HCT116 (cell line): ENCODE data around the gene MAPK8IP3. TPM values are rescaled to one million over a fixed set of nuclear protein-coding genes. Genes with fewer than 3 reads are reported as not detected.

Experiments used
- ATAC-seq: fragments of 200-7000 bp; cut with Tn5 transposase; 2 replicates; pipeline ENCODE4 v1.9.1; 2020; ENCODE audit warnings: mild to moderate bottlenecking, moderate library complexity
- BruUV-seq: library from RNA; stranded (reverse); fragments of 400-500 nt; replicated peaks from 2 replicates; lab custom pipeline; 2021; lab: Mats Ljungman, UMichigan
- CTCF ChIA-PET: fragments of 300-600 bp; sonication (Branson Sonifier 250); formaldehyde crosslinking; loops from one replicate; lab custom pipeline; 2021; ENCODE audit warnings: antibody characterized with exemption; lab: Charles Lee
- POLR2A ChIA-PET: fragments of 300-600, 350-600 bp; sonication (Branson Sonifier 250); formaldehyde crosslinking; loops from one replicate; lab custom pipeline; 2021; ENCODE audit warnings: antibody characterized with exemption; lab: Charles Lee
- RAD21 ChIA-PET, 2 experiments: fragments of 300-600 bp; sonication (Branson Sonifier 250); formaldehyde crosslinking; loops; one replicate each; lab custom pipeline; 2023; ENCODE audit warnings: low total read pairs in 2 of 2; ENCODE audit not compliant: uncharacterized antibody in 2 of 2, unreplicated experiment in 2 of 2, low non-redundant PET in 1 of 2; lab: Charles Lee
- DNase-seq: peaks from one replicate; pipeline ENCODE4 v3.0.0-alpha.2; 2010; ENCODE audit warnings: low read depth, low spot score
- H2AFZ ChIP-seq: fragments of 200-600 bp; shearing (Covaris generic), sonication (generic); 2 replicates; pipeline ENCODE4 v1.6.1; 2017; ENCODE audit warnings: low read depth, mixed run types, mixed read lengths, antibody characterized with exemption, low read length; ENCODE audit not compliant: poor library complexity, severe bottlenecking
- H3K27ac ChIP-seq: 2 replicates; pipeline ENCODE4 v1.5.1; 2012; ENCODE audit warnings: low read depth, low read length
- H3K27me3 ChIP-seq: fragments of 200-600 bp; sonication (generic); 2 replicates; pipeline ENCODE4 v1.6.1; 2016; ENCODE audit warnings: mixed run types, low read length, mixed read lengths; ENCODE audit not compliant: insufficient read depth
- H3K36me3 ChIP-seq, 2 experiments: fragments of 200-500 bp in 1 of 2; fragments of 200-600 bp in 1 of 2; sonication (Bioruptor generic) in 1 of 2; sonication (generic) in 1 of 2; 2 replicates each; pipeline versions ENCODE4 v1.5.1 to v1.6.1; 2014 to 2016; ENCODE audit warnings: low read length in 2 of 2, inconsistent platforms in 1 of 2, mixed read lengths in 1 of 2, mixed run types in 1 of 2; ENCODE audit not compliant: insufficient read depth in 2 of 2, control insufficient read depth in 1 of 2
- H3K4me1 ChIP-seq, 2 experiments: fragments of 200-600 bp in 1 of 2; sonication (generic) in 1 of 2; 2 replicates each; pipeline versions ENCODE4 v1.5.1 to v1.6.1; 2012 to 2017; ENCODE audit warnings: low read length in 2 of 2, inconsistent platforms in 1 of 2, mild to moderate bottlenecking in 1 of 2, mixed read lengths in 1 of 2, mixed run types in 1 of 2, moderate library complexity in 1 of 2; ENCODE audit not compliant: insufficient read depth in 2 of 2, control insufficient read depth in 1 of 2
- H3K4me2 ChIP-seq: fragments of 200-600 bp; sonication (generic); 2 replicates; pipeline ENCODE4 v1.6.1; 2017; ENCODE audit warnings: mixed run types, low read length, mixed read lengths
- H3K4me3 ChIP-seq, 2 experiments: fragments of 200-600 bp in 1 of 2; sonication (generic) in 1 of 2; replicated peaks in 1 of 2; 2 replicates each; pipeline ENCODE4 v1.5.1; 2011 to 2016; ENCODE audit warnings: low read length in 2 of 2, control low read depth in 1 of 2, low read depth in 1 of 2, mild to moderate bottlenecking in 1 of 2, mixed read lengths in 1 of 2, mixed run types in 1 of 2
- H3K79me2 ChIP-seq: fragments of 200-600 bp; sonication (generic); 2 replicates; pipeline ENCODE4 v1.6.1; 2017; ENCODE audit warnings: mild to moderate bottlenecking, mixed run types, low read length, moderate library complexity, mixed read lengths; ENCODE audit not compliant: insufficient read depth
- H3K9ac ChIP-seq: fragments of 200-600 bp; sonication (generic); 2 replicates; pipeline ENCODE4 v1.6.1; 2016; ENCODE audit warnings: low read length, mixed read lengths
- H3K9me2 ChIP-seq: fragments of 200-600 bp; sonication (generic), shearing (Covaris generic); 2 replicates; pipeline ENCODE4 v1.6.1; 2017; ENCODE audit warnings: mixed run types, mild to moderate bottlenecking, moderate library complexity; ENCODE audit not compliant: insufficient read depth
- H3K9me3 ChIP-seq, 2 experiments: fragments of 200-500 bp in 1 of 2; fragments of 200-600 bp in 1 of 2; sonication (Bioruptor generic) in 1 of 2; sonication (generic) in 1 of 2; 2 replicates each; pipeline ENCODE4 v1.6.1; 2014 to 2017; ENCODE audit warnings: low read length in 2 of 2, mixed read lengths in 2 of 2, inconsistent platforms in 1 of 2, low read depth in 1 of 2, mild to moderate bottlenecking in 1 of 2, mixed run types in 1 of 2, moderate library complexity in 1 of 2; ENCODE audit not compliant: control insufficient read depth in 1 of 2, insufficient read depth in 1 of 2
- H4K20me1 ChIP-seq: fragments of 200-600 bp; sonication (generic), shearing (Covaris generic); 2 replicates; pipeline ENCODE4 v1.6.1; 2017; ENCODE audit warnings: mixed run types, mild to moderate bottlenecking, moderate library complexity; ENCODE audit not compliant: insufficient read depth
- CEBPB ChIP-seq: IDR thresholded peaks from 2 replicates; pipeline ENCODE4 v1.6.1; 2012; ENCODE audit warnings: low read depth
- POLR2AphosphoS5 ChIP-seq: IDR thresholded peaks from 2 replicates; pipeline ENCODE4 v1.6.1; 2011; ENCODE audit warnings: mild to moderate bottlenecking, low read depth, low read length, moderate library complexity
- ZFX ChIP-seq: fragments of 450-650 bp; IDR thresholded peaks from 2 replicates; pipeline ENCODE4 v1.6.1; 2017
- ZNF274 ChIP-seq: fragments of 200-500 bp; sonication (Bioruptor generic); IDR thresholded peaks from 2 replicates; pipeline ENCODE4 v1.6.1; 2014; ENCODE audit warnings: mild to moderate bottlenecking, low read depth, low read length, inconsistent platforms
- intact Hi-C: fragments of 100-400 bp; cut with micrococcal nuclease; formaldehyde crosslinking; loops from 2 replicates; pipeline ENCODE4 v1.10.0; 2022
- total RNA-seq: library from RNA; stranded (reverse); gene quantifications from one replicate; pipeline ENCODE4 v1.2.1, GENCODE V29; 2021; ENCODE audit not compliant: unreplicated experiment
- TF ChIP-seq, protein P1 (sequence below): IDR thresholded peaks from 2 replicates; pipeline ENCODE4 v1.6.1; 2012
- TF ChIP-seq, protein P2 (sequence below): IDR thresholded peaks from 2 replicates; pipeline ENCODE4 v1.6.1; 2011; ENCODE audit warnings: mild to moderate bottlenecking, low read length, moderate library complexity; ENCODE audit not compliant: insufficient replicate concordance; ENCODE audit errors: extremely low read depth

MAPK8IP3 gene
- total RNA-seq, 1 experiment from 2014 or later = 75.3 TPM

- intact Hi-C loops = no loop called here
- no TSS peak for BruUV-seq
- ChIA-PET CTCF (no interaction called here), RAD21 (no interaction called here), POLR2A (no interaction called here)
- H2AFZ ChIP-seq = no peak overlapping the region
- H3K9me3 ChIP-seq = no peaks in the 10 kb centered on the region
- H3K27me3 ChIP-seq = no peaks in the 10 kb centered on the region
- TF ChIP-seq ZNF274 = no peak
- no peak for TF ChIP-seq ZFX
- no peak for TF ChIP-seq CEBPB
- TF ChIP-seq, protein P1, sequence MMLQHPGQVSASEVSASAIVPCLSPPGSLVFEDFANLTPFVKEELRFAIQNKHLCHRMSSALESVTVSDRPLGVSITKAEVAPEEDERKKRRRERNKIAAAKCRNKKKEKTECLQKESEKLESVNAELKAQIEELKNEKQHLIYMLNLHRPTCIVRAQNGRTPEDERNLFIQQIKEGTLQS = no peak
- TF ChIP-seq, protein P2, sequence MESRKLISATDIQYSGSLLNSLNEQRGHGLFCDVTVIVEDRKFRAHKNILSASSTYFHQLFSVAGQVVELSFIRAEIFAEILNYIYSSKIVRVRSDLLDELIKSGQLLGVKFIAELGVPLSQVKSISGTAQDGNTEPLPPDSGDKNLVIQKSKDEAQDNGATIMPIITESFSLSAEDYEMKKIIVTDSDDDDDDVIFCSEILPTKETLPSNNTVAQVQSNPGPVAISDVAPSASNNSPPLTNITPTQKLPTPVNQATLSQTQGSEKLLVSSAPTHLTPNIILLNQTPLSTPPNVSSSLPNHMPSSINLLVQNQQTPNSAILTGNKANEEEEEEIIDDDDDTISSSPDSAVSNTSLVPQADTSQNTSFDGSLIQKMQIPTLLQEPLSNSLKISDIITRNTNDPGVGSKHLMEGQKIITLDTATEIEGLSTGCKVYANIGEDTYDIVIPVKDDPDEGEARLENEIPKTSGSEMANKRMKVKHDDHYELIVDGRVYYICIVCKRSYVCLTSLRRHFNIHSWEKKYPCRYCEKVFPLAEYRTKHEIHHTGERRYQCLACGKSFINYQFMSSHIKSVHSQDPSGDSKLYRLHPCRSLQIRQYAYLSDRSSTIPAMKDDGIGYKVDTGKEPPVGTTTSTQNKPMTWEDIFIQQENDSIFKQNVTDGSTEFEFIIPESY = no peak
- TF ChIP-seq POLR2AphosphoS5 = no peak
- H3K36me3 ChIP-seq = peaks cover 3 to 4% of the 10 kb centered on the region in 2 experiments; a peak in 2 of 4 replicates
- no peaks in the 10 kb centered on the region for H4K20me1 ChIP-seq
- DNase-seq = no peak
- no peak for ATAC-seq
- H3K9ac ChIP-seq = no peak overlapping the region
- peaks cover 1 to 3% of the 10 kb centered on the region in 2 experiments; a peak in 2 of 4 replicates for H3K4me1 ChIP-seq
- H3K4me2 ChIP-seq = no peak overlapping the region
- H3K4me3 ChIP-seq = no peak overlapping the region
- H3K9me2 ChIP-seq = no peaks in the 10 kb centered on the region
- H3K79me2 ChIP-seq = no peaks in the 10 kb centered on the region
- H3K27ac ChIP-seq = no peak overlapping the region
These were observed 51.9 kb downstream of the MAPK8IP3 start for GRCh38 chr16:1757714-1758461.
